Astrocyte (in vitro differentiated cells and primary cell): ENCODE results near the gene CAVIN2.

ENCODE experiments used
- CTCF ChIP-seq: IDR thresholded peaks from 2 replicates; pipeline ENCODE4 v1.5.1; 2011; ENCODE audit warnings: low read depth, mild to moderate bottlenecking, inconsistent platforms, low read length, moderate library complexity; ENCODE audit not compliant: insufficient read depth
- EZH2 ChIP-seq: IDR thresholded peaks from 2 replicates; pipeline ENCODE4 v1.6.1; 2012; ENCODE audit warnings: mild to moderate bottlenecking, low read length, inconsistent platforms; ENCODE audit not compliant: insufficient read depth

DNA sequence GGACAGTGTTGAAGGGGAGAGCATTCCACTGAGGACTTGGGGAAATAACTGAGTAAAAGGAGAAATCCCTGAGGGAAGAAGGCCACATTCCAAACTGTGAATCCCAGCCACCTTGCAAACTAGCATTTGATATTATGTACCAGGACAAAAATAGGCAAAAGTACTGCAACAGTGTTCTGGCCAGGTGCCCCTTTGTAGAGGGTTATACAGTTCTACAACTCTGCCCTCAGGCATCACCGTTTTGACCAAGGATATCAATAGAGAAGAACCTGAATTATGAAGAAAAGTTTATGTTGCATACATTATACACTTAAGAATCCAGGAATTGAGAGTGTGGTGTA lies 20.6 kb upstream of the CAVIN2 start:
- TF ChIP-seq CTCF = no peak
- no peak for TF ChIP-seq EZH2
